GM12878 (cell line): ENCODE data around the gene SNRNP35. TPM values are rescaled to one million over a fixed set of nuclear protein-coding genes. Genes with fewer than 3 reads are reported as not detected.

Source experiments
- BHLHE40 ChIP-seq, 2 experiments: fragments of 450-650 bp in 1 of 2; IDR thresholded peaks; 2 replicates each; pipeline ENCODE4 v1.6.1; 2011 to 2017; ENCODE audit warnings: low read depth in 2 of 2, borderline replicate concordance in 1 of 2, improper control_type of control experiment in 1 of 2, low read length in 1 of 2, mild to moderate bottlenecking in 1 of 2
- CBFB ChIP-seq: IDR thresholded peaks from 2 replicates; pipeline ENCODE4 v1.6.1; 2016; ENCODE audit warnings: antibody characterized with exemption, low read depth
- CBX5 ChIP-seq: sonication (generic); IDR thresholded peaks from 2 replicates; pipeline ENCODE4 v1.6.1; 2016; ENCODE audit warnings: low read depth, moderate library complexity, mild to moderate bottlenecking, inconsistent platforms
- CHD2 ChIP-seq: IDR thresholded peaks from 2 replicates; pipeline ENCODE4 v1.6.1; 2011; ENCODE audit warnings: low read depth, low read length, improper control_type of control experiment, borderline replicate concordance
- FOS ChIP-seq: IDR thresholded peaks from 3 replicates; pipeline ENCODE4 v1.6.1; 2011; ENCODE audit warnings: borderline replicate concordance; ENCODE audit not compliant: insufficient read length; ENCODE audit errors: extremely low read depth
- FOXK2 ChIP-seq: fragments of 450-650 bp; IDR thresholded peaks from 2 replicates; pipeline ENCODE4 v1.6.1; 2017; ENCODE audit warnings: mild to moderate bottlenecking, moderate library complexity
- HCFC1 ChIP-seq: fragments of 150-350 bp; IDR thresholded peaks from 2 replicates; pipeline ENCODE4 v1.6.1; 2014; ENCODE audit warnings: low read length
- HDAC6 ChIP-seq: fragments of 200-600 bp; sonication (generic); IDR thresholded peaks from one replicate; pipeline ENCODE4 v1.8.0; 2017; ENCODE audit warnings: antibody characterized with exemption; ENCODE audit not compliant: unreplicated experiment
- KAT2A ChIP-seq: conservative IDR thresholded peaks from 2 replicates; pipeline ENCODE4 v1.6.1; 2011; ENCODE audit warnings: low read depth, low read length; ENCODE audit not compliant: control insufficient read depth
- MAX ChIP-seq: IDR thresholded peaks from 2 replicates; pipeline ENCODE4 v1.6.1; 2012; ENCODE audit warnings: low read depth, low read length, improper control_type of control experiment
- MEF2A ChIP-seq: IDR thresholded peaks from 2 replicates; pipeline ENCODE4 v1.6.1; 2011; ENCODE audit warnings: low read depth, mild to moderate bottlenecking, low read length, moderate library complexity; ENCODE audit not compliant: insufficient read depth
- MXI1 ChIP-seq: fragments of 150-350 bp; IDR thresholded peaks from 2 replicates; pipeline ENCODE4 v1.6.1; 2011; ENCODE audit warnings: low read depth, mild to moderate bottlenecking, inconsistent platforms, low read length, improper control_type of control experiment
- MYC ChIP-seq: IDR thresholded peaks from 2 replicates; pipeline ENCODE4 v1.6.1; 2011; ENCODE audit warnings: mild to moderate bottlenecking, low read length, moderate library complexity, inconsistent platforms; ENCODE audit not compliant: insufficient read depth, insufficient replicate concordance, insufficient read length, severe bottlenecking
- NFIC ChIP-seq: IDR thresholded peaks from 2 replicates; pipeline ENCODE4 v1.6.1; 2012; ENCODE audit warnings: low read depth, mild to moderate bottlenecking, inconsistent platforms, low read length, moderate library complexity
- NR2C1 ChIP-seq: fragments of 450-650 bp; IDR thresholded peaks from 2 replicates; pipeline ENCODE4 v1.6.1; 2017; ENCODE audit warnings: antibody characterized with exemption, mild to moderate bottlenecking, moderate library complexity
- NRF1 ChIP-seq: conservative IDR thresholded peaks from 2 replicates; pipeline ENCODE4 v1.6.1; 2011; ENCODE audit warnings: mild to moderate bottlenecking, low read depth, low read length, improper control_type of control experiment
- PML ChIP-seq: IDR thresholded peaks from 2 replicates; pipeline ENCODE4 v1.6.1; 2012; ENCODE audit warnings: low read length, inconsistent platforms
- POU2F2 ChIP-seq: IDR thresholded peaks from 3 replicates; pipeline ENCODE4 v1.6.1; 2011; ENCODE audit warnings: low read depth, mild to moderate bottlenecking, low read length, borderline replicate concordance
- SMC3 ChIP-seq: IDR thresholded peaks from 2 replicates; pipeline ENCODE4 v1.6.1; 2011; ENCODE audit warnings: low read length, improper control_type of control experiment, borderline replicate concordance
- SPI1 ChIP-seq: IDR thresholded peaks from 2 replicates; pipeline ENCODE4 v1.6.1; 2011; ENCODE audit warnings: low read depth, mild to moderate bottlenecking, low read length, moderate library complexity, borderline replicate concordance; ENCODE audit not compliant: insufficient read depth
- WRNIP1 ChIP-seq: IDR thresholded peaks from 2 replicates; pipeline ENCODE4 v1.6.1; 2011; ENCODE audit warnings: low read depth, low read length, improper control_type of control experiment, borderline replicate concordance
- ZNF207 ChIP-seq: fragments of 450-650 bp; IDR thresholded peaks from 2 replicates; pipeline ENCODE4 v1.6.1; 2014; ENCODE audit warnings: antibody characterized with exemption, mild to moderate bottlenecking, borderline replicate concordance
- polyA plus RNA-seq, 11 experiments: library from polyadenylated mRNA; depleted of rRNA in 4 of 11; unstranded in 6 of 11; stranded (reverse) in 5 of 11; fragments of >200 nt; fragmentation: Nextera tagmentation in 4 of 11; fragmentation: Illumina TruSeq in 1 of 11; extraction: Ambion mirVana in 4 of 11; extraction: Trizol in 1 of 11; gene quantifications; 1 replicate in 1 of 11; 2 replicates in 10 of 11; pipeline versions ENCODE4 v1.2.1 to v1.2.3, GENCODE V29; 2011 to 2016; ENCODE audit warnings: inconsistent platforms in 2 of 11, missing spikeins in 2 of 11, low read depth in 1 of 11
- total RNA-seq, 4 experiments: library from RNA; depleted of rRNA in 3 of 4; stranded (reverse); fragments of >200 nt in 3 of 4; fragmentation: Illumina TruSeq in 1 of 4; extraction: Trizol in 1 of 4; gene quantifications; 2 replicates each; pipeline versions ENCODE4 v1.2.1 to v1.2.3, GENCODE V29; 2013 to 2021
- TF ChIP-seq, protein P1 (sequence below): IDR thresholded peaks from 2 replicates; pipeline ENCODE4 v1.6.1; 2011; ENCODE audit warnings: mild to moderate bottlenecking, low read depth, low read length, moderate library complexity; ENCODE audit not compliant: insufficient replicate concordance
- TF ChIP-seq, protein P2 (sequence below): IDR thresholded peaks from 2 replicates; pipeline ENCODE4 v1.6.1; 2012; ENCODE audit warnings: improper control_type of control experiment, low read depth, low read length; ENCODE audit not compliant: insufficient replicate concordance

SNRNP35 gene
- total and polyA plus RNA-seq, 10 of the 15 experiments (the other 5 are each of a cell fraction or from before 2014, with no cell fraction given), result 21.6 to 49.6 (median 29.0) TPM

DNA sequence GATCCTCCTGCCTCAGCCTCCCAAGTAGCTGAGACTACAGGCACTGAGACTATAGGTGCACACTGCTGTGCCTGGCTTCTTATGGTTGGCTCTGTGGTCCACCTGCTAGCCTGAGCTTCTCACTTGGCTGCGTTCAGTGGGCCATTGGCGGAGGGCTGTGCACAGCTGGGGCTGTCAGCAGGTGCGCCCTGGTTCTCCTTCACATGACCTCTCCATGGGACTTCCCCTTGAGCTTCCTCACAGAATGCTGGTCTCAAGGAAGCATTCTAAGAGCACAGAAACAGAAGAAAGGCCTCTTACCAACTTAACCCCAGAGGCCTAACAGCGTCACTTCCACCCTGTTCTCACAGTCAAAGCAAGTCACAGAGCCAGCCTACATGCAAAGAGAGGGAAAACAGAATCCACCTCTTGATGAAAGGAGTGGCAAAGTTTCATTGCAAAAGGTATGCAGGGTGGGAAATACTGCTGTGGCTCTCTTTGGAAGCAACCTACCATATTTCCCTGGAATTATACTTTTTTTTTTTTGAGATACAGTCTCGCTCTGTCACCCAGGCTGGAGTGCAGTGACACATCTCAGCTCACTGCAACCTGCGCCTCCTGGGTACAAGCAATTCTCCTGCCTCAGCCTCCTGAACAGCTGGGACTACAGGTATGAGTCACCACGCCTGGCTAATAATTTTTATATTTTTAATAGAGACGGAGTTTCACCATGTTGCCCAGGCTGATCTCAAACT lies 30.7 kb upstream of the SNRNP35 start (continued):
- TF ChIP-seq, protein P1, sequence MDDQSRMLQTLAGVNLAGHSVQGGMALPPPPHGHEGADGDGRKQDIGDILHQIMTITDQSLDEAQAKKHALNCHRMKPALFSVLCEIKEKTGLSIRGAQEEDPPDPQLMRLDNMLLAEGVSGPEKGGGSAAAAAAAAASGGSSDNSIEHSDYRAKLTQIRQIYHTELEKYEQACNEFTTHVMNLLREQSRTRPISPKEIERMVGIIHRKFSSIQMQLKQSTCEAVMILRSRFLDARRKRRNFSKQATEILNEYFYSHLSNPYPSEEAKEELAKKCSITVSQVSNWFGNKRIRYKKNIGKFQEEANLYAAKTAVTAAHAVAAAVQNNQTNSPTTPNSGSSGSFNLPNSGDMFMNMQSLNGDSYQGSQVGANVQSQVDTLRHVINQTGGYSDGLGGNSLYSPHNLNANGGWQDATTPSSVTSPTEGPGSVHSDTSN, result peak; percentile 49
- peak; percentile 85 to 93 for TF ChIP-seq BHLHE40 (IDR thresholded peaks at IDR 0.05; ENCODE audit: borderline replicate concordance in 1 of 2, low read depth in 2 of 2, low read length in 1 of 2)
- TF ChIP-seq NFIC, result peak; percentile 63; the same call in 1 of the 2 replicates
- no peak for TF ChIP-seq HDAC6
- TF ChIP-seq, protein P2, sequence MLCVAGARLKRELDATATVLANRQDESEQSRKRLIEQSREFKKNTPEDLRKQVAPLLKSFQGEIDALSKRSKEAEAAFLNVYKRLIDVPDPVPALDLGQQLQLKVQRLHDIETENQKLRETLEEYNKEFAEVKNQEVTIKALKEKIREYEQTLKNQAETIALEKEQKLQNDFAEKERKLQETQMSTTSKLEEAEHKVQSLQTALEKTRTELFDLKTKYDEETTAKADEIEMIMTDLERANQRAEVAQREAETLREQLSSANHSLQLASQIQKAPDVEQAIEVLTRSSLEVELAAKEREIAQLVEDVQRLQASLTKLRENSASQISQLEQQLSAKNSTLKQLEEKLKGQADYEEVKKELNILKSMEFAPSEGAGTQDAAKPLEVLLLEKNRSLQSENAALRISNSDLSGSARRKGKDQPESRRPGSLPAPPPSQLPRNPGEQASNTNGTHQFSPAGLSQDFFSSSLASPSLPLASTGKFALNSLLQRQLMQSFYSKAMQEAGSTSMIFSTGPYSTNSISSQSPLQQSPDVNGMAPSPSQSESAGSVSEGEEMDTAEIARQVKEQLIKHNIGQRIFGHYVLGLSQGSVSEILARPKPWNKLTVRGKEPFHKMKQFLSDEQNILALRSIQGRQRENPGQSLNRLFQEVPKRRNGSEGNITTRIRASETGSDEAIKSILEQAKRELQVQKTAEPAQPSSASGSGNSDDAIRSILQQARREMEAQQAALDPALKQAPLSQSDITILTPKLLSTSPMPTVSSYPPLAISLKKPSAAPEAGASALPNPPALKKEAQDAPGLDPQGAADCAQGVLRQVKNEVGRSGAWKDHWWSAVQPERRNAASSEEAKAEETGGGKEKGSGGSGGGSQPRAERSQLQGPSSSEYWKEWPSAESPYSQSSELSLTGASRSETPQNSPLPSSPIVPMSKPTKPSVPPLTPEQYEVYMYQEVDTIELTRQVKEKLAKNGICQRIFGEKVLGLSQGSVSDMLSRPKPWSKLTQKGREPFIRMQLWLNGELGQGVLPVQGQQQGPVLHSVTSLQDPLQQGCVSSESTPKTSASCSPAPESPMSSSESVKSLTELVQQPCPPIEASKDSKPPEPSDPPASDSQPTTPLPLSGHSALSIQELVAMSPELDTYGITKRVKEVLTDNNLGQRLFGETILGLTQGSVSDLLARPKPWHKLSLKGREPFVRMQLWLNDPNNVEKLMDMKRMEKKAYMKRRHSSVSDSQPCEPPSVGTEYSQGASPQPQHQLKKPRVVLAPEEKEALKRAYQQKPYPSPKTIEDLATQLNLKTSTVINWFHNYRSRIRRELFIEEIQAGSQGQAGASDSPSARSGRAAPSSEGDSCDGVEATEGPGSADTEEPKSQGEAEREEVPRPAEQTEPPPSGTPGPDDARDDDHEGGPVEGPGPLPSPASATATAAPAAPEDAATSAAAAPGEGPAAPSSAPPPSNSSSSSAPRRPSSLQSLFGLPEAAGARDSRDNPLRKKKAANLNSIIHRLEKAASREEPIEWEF, result peak; percentile 63
- TF ChIP-seq POU2F2, result peak; percentile 61; the same call in 1 of the 3 replicates
- peak; percentile 66 for TF ChIP-seq CBFB
- peak; percentile 20; the same call in 1 of the 2 replicates for TF ChIP-seq NR2C1
- TF ChIP-seq KAT2A, result no peak
- TF ChIP-seq HCFC1, result peak; percentile 29; the same call in 1 of the 2 replicates
- no peak for TF ChIP-seq MYC
- no peak for TF ChIP-seq FOXK2
- TF ChIP-seq CHD2, result peak; percentile 73; the same call in 1 of the 2 replicates
- no peak for TF ChIP-seq CBX5
- TF ChIP-seq NRF1, result no peak
- no peak for TF ChIP-seq WRNIP1
- TF ChIP-seq MXI1, result peak; percentile 61; the same call in 1 of the 2 replicates
- no peak for TF ChIP-seq ZNF207
- TF ChIP-seq MEF2A, result peak; percentile 76; the same call in 1 of the 2 replicates
- no peak for TF ChIP-seq FOS
- peak; percentile 23; the same call in 1 of the 2 replicates for TF ChIP-seq SMC3
- TF ChIP-seq MAX, result no peak
- TF ChIP-seq SPI1, result peak; percentile 59
- 0 out of 2 replicates have a peak, but pooled peaks have one; percentile 3 for TF ChIP-seq PML
